Measurements from ENCODE around the gene CHI3L2.

- TF ChIP-seq CTCF (IDR thresholded peaks at IDR 0.05) = no peak
- TF ChIP-seq POLR2AphosphoS5 (IDR thresholded peaks at IDR 0.05) = no peak
Measured at GRCh38 chr1:111236806-111237205, 9.3 kb downstream of the CHI3L2 start.
